Activated T-cell treated with anti-CD3 and anti-CD28 coated beads, Interleukin-2, amount 50 U/mL, for 24 hours (primary cell): ENCODE measurements around the gene PCDHB4.
"Not testable (repeated sequence)": the region's sequence is repeated elsewhere in the genome, so short reads cannot be mapped to it uniquely, and the experiment has no call there.

Experiments used
- DNase-seq: peaks from one replicate; pipeline ENCODE4 v3.0.0-alpha.2; 2020
- H3K27ac Mint-ChIP-seq: 2 replicates; pipeline ENCODE4 v1.8.0; 2020; ENCODE audit warnings: mild to moderate bottlenecking, mixed read lengths
- H3K27me3 Mint-ChIP-seq: 2 replicates; pipeline ENCODE4 v1.8.0; 2020; ENCODE audit warnings: mixed read lengths
- H3K36me3 Mint-ChIP-seq: 2 replicates; pipeline ENCODE4 v1.8.0; 2020; ENCODE audit warnings: low read depth, mixed read lengths
- H3K4me1 Mint-ChIP-seq: 2 replicates; pipeline ENCODE4 v1.8.0; 2020; ENCODE audit warnings: low read depth, mixed read lengths
- H3K4me3 Mint-ChIP-seq: 2 replicates; pipeline ENCODE4 v1.8.0; 2020; ENCODE audit warnings: mild to moderate bottlenecking, moderate library complexity, mixed read lengths
- H3K9me3 Mint-ChIP-seq: 2 replicates; pipeline ENCODE4 v1.8.0; 2020; ENCODE audit warnings: mixed read lengths

Gene PCDHB4

DNA sequence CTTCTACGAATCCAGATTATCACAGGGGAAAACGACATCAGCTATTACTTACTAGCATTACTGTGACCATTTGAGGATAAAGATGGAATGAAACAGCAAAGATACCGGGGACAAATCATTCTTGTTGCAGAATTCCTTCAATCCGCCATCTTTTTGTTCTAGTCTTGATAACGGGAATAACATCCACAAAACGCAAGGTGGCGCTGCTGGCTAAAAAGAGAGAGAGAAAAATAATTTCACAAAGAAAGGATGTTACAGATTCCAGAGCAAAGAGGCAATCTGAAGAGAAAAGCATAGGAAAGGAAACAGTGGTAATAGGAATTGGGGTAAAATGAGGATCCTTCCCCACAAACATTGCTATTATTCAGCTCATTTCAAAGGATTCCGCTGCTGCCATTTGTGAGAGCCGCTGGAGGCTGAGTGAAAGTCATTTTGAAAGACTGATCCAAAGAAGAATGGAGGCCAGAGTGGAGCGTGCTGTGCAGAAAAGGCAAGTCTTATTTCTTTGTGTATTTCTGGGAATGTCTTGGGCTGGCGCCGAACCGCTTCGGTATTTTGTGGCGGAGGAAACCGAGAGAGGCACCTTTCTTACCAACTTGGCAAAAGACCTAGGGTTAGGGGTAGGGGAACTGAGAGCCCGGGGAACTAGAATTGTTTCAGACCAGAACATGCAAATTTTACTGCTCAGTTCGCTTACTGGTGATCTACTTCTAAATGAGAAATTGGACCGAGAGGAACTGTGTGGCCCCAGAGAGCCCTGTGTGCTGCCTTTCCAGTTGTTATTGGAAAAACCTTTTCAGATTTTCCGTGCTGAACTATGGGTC lies 51.0 kb downstream of the PCDHB4 start, which contains the start of gene PCDHB7:
Gene PCDHB7 (plus strand): TSS at position 264 of the 824 bp plus-strand sequence. CDS start 192 bp downstream, at position 456.
- H3K9me3 Mint-ChIP-seq = peaks cover 15% of the 10 kb centered on the region
- no peak within 1 kb of the TSS for H3K27ac Mint-ChIP-seq
- H3K36me3 Mint-ChIP-seq = peaks cover 7% of the 10 kb centered on the region
- peaks cover 41% of the 10 kb centered on the region for H3K27me3 Mint-ChIP-seq
- H3K4me3 Mint-ChIP-seq = no peak within 1 kb of the TSS
- DNase-seq = no peak
- peaks cover 2% of the 10 kb centered on the region for H3K4me1 Mint-ChIP-seq

DNA sequence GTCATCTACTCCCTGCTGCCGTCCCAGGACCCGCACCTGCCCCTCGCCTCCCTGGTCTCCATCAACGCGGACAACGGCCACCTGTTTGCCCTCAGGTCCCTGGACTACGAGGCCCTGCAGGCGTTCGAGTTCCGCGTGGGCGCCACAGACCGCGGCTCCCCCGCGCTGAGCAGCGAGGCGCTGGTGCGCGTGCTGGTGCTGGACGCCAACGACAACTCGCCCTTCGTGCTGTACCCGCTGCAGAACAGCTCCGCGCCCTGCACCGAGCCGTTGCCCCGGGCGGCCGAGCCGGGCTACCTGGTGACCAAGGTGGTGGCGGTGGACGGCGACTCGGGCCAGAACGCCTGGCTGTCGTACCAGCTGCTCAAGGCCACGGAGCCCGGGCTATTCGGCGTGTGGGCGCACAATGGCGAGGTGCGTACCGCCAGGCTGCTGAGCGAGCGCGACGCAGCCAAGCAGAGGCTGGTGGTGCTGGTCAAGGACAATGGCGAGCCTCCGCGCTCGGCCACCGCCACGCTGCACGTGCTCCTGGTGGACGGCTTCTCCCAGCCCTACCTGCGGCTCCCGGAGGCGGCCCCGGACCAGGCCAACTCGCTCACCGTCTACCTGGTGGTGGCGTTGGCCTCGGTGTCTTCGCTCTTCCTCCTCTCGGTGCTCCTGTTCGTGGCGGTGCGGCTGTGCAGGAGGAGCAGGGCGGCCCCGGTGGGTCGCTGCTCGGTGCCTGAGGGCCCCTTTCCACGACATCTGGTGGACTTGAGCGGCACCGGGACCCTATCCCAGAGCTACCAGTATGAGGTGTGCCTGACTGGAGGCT lies 52.9 kb downstream of the PCDHB4 start:
- not testable (repeated sequence) for H3K27ac Mint-ChIP-seq, DNase-seq, H3K4me1 Mint-ChIP-seq, H3K36me3 Mint-ChIP-seq, H3K4me3 Mint-ChIP-seq
- peaks cover 27% of the 10 kb centered on the region for H3K27me3 Mint-ChIP-seq
- peaks cover 15% of the 10 kb centered on the region for H3K9me3 Mint-ChIP-seq
